Inflammatory macrophage treated with lipopolysaccharide for 4 hours (primary cell): ENCODE measurements around the gene UTP11.

Experiments used
- DNase-seq: peaks from one replicate; pipeline ENCODE4 v3.0.0-alpha.2; 2020

UTP11 gene

DNA sequence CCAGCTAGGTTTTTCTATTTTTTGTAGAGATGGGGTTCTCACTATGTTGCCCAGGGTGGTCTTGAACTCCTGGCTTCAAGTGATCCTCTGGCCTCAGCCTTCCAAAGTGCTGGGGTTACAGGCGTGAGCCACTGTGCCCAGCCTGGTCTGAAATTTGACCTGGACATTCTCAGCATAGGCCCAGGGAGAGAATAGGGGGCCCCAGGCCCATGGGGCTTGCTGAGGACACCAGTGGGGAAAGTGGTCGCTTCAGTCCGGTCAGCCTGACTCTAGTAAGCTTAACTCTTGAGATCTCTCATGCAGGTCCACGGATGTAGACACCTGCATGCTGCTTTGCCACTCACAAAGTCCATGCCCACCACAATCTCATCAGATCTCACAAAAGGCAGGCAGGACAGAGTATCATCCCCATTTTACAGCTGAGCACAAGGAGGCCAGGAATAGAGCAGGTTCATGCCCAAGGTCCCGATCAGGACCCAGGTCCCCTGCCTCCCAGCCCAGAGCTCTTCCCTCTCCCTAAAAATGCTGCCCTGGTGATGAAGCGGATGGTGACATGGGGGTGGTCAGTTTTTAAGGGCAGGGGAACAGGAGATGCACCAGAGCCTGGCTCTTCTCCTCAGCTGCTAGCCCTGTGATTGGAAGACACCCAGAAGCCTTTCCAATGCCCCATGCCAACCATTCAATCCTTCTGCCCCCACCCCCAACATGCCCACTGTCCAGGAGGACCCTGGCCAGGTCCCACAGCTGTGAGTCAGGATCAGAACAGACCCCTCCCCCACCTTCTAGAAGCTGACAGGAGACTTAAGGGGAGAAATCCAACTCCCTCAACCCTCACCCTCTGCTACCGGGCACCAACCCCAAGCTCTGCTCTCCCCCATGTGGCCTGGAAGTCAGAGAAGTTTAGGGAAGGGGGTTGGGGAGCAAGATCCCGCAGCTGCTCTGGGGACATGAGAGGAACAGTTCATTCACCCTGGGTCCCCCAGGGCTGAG is 9.0 kb upstream of the UTP11 start:
- DNase-seq, result no peak

DNA sequence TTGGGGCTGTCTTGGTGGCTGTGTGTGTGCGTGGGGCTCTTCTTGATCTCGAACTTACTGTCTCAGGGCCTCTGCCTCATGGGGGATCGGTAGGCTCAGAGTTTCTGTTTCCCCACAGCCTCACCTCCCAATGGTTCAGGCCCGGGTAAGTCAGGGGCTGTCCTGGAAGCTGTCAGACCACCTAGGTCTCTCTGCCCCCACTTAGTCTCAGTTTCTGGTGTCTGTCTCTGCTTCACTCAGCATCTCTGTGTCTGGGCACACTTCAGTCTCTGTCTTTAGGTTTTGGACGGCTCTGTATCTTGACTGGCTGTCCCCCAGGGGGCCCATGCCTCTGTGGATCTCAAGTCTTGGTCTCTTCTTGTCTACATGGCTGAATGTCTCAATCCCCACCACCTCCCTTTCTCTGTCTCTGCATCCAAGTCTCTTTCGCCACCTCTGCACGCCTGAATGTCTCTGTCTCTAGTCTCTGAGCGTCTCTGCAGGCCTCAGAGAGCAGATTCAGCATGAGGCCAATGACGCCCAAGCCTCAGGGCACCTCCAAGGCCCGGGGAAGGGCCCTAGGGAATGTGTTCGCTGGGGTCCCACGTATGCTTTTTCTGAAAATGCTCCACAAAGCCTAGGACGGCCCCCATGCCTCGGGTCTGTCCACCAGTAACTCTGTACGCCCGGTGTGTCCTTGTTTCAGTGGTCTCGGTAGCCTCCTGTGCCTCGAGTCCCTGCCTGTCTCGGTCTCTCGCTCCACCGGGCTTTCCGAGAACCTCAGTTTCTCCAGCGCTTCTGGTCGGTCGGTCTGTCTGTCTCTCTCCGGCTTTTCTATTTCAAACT is 8.0 kb upstream of the UTP11 start:
- DNase-seq, result no peak

DNA sequence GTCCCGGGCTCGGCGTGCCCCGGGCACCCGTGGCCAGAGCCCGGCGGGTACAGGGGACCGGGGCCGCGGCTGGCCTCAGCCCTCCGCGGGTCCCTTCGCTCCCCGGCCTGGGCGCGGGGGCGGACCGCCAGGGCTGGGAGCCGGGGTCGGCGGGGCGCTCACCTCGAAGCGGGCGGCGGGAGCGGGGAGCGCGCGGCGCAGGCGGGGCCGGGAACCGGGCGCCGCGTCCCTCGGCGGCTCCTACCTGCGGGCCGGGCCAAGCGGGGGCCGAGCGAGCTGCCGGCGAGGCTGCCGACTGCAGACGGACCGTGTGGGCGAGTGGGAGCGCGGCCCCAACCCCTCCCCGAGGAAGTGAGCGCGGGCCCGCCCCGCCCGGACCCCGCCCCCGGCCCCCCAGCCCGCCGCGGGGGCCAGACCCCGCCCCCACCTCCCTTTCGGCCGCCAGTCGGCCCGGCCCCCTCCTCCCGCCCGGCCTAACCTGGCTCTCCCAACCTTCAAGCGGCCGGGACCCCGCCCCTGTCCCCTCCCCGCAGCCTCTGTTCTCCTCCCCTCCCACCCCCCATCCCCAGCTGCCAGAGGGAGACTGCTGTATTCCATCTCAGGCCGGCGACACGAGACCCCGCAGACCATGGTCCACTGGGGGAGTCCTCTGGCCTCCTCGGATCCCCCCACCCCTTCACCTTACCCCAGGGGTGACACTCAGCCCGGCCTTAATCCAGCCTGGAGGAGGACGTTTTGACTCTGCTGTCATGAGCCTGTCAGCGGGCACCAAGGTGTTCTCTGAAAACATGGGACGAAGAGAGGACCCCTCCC is 7.1 kb upstream of the UTP11 start, which contains the start of gene FHL3:
Gene FHL3 (minus strand): TSS at position 320 of the 813 bp plus-strand sequence. CDS start 6,102 bp downstream, outside the sequence.
- peak; percentile 36 for DNase-seq

DNA sequence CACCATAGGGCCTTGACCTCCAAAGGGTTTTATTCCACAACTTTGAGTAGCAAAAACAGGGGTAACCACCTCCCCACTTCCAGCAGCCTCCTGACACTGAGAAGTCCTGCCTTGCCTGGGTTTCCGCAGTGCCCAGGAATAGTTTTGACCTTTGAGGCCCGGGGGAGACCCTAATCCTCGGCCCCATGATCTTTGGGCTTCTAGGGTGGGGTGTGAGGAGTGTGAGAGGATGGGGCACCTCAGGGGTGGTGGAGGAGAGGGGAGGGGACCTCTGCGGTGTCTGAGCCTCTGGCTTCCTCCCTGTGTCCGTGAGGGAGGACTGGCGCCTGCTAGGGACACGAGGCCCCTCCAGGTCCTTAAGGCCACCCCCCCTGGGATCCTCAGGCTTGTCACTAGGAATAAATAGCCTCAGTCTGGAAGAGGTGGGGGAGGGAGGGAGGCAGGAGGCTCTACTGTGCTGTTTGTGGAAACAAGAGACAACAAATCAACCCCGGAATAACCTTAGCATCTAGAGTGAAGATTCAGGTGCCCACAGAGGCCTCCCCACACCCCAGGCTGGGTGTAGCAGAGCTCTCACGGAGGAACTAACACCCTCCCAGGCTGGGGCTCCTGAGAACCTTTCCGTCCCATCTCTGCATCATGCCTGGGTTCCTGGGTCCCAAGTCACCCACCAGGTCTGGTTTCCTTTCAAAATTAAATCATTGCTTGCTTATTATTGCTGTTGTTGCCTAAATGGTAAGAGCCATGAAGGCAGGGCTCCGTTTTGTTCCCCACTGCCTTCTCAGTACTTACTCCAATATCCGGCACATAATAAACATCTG is 6.3 kb upstream of the UTP11 start:
- no peak for DNase-seq

DNA sequence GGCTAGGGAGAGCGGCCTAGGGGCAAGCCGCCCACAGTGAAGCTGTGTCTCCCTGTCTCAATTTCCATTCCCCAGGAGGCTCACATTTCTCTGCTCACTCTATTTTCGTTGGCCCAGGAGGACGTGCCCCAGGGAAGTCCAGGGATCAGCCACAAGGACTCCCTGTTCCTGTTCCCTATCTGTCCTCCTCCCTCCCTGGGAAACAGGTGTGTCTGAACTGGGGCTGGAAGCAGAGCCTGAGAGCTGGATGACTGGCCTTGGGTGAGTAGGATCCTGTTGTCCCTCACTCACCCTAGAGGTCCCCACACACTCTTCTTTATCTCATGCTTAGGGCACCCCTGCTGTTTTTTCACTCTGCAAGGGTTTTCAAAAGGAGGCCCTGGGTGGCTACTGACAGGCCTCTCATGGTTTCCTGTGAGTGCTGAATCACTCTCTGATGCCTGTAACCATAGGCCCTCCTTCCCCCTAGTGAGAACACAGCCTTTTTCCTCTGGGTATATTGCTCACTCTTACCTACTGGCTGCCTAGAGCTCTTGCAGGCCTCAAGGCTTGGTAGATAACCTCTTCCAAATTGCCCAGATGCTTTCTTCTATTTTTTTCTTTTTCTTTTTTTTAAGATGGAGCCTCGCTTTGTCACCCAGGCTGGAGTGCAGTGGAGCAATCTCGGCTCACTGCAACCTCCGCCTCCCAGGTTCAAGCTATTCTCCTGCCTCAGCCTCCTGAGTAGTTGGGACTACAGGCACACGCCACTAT is 3.3 kb upstream of the UTP11 start:
- peak; percentile 60 for DNase-seq

DNA sequence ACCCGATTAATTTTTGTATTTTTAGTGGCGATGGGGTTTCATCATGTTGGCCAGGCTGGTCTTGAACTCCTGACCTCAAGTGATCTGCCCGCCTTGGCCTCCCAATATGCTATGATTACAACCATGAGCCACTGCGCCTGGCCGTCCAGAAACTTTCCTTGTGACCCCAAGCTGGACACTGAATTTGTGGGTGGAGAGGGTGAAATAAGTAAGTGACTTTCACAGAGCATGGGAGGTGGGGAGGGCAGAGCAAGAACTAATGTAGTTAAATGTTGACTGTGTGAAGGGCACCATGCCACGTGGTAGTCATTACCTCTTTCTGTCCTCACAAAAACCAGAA is 2.7 kb upstream of the UTP11 start:
- no peak for DNase-seq

DNA sequence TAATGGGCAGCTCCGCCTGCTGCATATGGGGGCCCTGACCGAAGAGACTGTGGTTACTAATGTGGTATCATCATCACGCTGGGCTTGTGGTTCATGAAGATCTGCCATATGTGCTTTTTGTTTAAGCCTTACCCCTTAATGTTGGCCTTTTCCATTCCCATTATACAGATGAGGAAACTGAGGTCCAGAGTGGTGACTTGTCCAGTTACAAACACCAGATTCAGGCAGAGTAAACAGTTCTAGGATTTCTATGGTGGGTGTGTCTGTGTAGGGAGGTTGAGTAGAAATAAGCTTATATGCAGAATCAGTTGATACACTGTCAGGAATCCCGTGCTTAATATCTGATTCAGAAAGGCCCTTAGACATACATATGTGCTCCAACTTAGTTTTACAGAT is 691 bp downstream of the UTP11 start:
- DNase-seq, result no peak

DNA sequence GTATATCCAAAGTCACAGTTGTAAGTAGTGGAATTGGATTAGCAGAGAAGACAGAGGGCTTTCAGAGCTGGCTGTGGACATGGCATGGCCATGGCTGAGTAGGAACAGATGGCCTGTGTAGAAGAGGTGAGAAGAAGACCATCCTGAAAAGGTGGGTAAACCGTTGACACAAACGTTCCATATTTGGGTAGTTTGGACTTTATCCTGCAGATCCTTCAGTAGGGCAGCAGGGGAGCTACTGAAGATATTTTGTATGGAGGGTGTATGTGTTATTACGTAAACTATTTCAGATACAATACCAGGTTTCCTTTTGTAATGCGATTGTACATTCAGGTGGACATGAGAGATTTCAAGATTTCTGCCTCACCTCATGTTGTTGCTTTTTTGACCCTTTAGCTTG is 1.6 kb downstream of the UTP11 start:
- no peak for DNase-seq

DNA sequence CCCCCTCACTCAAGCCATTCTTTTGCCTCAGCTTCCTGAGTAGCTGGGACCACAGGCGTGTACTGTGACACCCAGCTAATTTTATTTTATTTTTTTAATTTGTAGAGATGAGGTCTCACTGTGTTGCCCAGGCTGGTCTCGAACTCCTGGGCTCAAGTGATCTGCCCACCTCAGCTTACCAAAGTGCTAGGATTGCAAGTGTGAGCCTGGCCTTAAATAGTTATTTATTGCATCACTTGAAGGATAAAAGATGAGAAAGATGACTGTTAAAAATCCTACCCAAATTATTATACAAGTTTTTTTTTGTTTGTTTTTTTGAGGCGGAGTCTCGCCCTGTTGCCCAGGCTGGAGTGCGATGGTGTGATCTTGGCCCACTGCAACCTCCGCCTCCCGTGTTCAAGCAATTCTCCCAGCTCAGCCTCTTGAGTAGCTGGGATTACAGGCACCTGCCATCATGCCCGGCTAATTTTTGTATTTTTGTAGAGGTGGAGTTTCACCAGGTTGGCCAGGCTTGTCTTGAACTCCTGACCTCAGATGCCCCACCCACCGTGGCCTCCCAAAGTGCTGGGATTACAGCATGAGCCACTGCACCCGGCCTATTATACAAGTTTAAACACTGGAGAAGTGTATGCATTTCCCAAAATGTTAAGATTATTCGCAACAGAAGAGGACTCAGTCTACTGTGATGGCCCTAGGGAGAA is 2.3 kb downstream of the UTP11 start:
- DNase-seq, result no peak

DNA sequence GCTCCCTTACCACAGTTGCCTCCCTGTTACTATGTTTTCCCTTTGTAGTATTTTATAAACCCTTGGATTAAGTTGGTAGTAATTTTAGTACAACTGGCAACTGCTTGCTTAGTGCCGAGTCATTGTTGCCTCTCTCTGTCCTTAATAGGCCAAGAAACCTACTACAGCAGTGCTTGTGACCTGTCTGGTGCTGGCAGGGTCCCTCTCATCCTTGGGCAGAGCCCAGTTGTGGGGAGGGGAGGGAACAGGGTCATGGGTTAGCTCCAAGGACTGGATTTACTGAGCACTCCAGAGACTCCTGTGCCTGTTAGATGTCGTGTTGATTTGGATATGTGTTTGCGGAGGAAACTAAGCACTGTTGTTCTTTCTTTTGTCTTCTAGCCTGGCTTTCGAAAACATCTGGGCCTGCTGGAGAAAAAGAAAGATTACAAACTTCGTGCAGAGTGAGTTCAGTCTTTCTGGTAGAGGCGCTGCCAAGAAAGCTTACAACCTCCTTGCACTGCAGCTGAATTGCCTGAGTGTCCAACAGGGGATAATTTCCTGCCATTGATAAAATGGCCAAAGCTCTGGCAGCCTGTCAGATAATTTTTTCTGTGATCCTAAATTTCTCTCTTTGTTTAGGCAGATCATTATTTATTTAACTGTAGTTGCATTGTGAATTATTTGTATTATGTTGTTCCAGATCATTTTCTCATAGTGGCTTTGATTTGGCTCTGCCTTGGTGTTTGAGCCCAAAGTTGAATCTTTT is 3.6 kb downstream of the UTP11 start:
- DNase-seq, result no peak

DNA sequence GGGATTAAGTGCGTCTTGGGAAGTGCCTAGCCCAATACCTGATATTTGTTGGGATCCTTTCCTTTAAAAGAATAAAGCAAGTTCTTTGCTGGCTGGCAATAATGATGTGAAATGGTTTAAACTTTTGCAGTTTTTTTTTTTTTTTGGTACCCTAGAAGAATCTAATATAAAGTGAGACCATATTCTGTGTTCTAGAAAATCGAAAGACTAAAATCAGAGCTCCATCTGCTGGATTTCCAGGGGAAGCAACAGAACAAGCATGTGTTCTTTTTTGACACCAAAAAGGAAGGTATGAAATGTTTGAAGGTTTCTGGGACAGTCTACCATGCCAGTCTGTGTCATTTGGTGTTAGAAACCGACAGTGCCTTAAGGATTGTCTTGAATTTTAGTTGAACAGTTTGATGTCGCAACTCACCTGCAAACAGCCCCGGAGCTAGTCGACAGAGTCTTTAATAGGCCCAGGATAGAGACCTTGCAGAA is 6.4 kb downstream of the UTP11 start:
- peak; percentile 45 for DNase-seq

DNA sequence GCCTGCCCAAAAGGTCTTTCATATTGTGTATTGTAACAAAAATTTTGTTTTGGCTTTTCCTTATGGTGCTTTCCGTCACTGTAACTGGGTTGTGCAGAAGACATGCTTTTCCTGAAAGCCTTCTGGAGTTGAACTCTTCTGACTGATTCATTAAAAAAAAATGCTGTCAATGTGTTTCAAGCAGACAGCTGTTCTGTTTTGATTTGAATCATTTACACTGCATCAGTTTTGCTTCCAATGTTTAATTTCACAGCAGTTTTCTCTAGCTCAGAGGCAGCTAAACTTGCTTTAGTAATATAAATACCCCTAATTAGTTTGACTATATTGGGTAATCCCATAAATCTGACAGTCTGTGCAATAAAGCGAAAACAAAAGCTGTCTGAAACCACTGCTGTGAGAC is 7.9 kb downstream of the UTP11 start:
- DNase-seq, result no peak

DNA sequence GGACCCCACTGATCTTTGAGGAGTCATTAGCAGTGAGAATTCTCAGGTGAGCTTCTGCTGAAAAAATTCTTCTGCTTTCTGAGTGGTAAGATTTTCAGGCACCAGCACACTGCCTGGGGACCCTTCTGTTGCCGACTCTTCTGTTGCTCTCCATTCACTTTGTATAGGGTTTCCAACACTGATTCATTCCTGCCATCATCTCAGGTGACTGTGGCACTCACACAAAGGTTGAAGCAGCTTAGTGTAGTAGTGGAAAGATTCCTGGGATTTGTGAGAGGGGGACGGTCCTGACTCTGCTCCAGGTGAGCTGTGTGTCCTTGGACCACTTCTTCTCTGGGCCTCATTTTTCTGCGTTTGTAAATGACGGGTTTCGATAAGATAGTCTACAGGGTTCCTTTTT is 9.4 kb downstream of the UTP11 start:
- no peak for DNase-seq

DNA sequence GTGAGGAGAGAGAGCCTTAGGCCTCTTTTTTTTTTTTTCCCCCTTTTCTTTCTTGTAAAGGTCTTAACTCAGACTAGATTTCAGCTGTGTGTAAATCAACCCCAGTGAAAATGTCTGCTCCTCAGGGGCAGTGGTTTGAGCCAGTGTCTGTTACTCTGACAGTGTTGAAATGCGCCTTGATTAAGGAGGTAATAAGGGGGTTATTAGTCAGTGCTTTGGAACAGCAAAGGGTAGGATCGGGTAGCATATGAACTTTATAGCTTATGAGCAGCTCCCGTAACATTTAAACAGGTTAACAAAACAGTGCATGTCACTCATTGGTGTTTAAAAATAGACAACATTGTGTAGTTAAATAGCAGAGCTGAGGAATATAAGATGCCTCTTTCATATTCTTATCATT is 10.3 kb downstream of the UTP11 start:
- DNase-seq, result no peak

DNA sequence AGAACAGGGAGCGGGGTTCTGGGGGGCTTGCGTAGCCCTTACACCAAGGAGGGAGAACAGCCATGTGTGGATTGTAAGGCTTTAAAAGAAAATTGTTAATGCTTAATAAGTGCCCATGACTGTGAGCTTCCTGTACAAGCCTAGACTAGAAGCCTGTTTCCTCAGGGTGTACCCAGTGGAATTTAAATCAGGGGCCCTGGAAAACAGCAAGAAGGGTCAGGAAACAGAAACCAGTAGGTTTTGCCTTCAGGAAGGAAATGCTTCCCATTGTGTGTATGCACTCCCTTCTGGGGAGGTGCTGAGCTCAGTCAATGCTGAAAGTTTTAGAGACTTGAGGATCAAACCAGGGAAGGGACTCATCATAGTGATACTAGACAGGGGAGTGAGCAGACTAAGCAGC is 12.7 kb downstream of the UTP11 start:
- DNase-seq, result no peak

DNA sequence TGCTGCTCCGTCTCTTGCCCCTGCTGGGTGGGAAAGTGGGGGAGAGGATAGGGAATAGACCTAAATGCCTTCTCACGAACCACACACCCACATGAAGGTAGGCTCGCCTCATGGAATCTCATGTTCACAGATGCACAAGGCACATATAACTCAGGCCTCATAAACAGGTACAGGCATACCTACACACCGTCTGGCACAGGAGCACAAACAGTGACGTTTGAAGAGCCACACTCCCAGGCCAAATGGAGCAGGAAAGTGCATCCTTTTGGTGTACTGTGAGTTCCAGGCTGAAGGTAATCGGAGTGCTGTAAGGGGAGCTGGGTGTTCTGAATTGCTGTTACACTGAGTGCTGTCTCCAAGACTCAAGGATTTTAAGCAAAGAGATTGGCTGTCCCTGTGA is 13.1 kb downstream of the UTP11 start:
- DNase-seq, result no peak

DNA sequence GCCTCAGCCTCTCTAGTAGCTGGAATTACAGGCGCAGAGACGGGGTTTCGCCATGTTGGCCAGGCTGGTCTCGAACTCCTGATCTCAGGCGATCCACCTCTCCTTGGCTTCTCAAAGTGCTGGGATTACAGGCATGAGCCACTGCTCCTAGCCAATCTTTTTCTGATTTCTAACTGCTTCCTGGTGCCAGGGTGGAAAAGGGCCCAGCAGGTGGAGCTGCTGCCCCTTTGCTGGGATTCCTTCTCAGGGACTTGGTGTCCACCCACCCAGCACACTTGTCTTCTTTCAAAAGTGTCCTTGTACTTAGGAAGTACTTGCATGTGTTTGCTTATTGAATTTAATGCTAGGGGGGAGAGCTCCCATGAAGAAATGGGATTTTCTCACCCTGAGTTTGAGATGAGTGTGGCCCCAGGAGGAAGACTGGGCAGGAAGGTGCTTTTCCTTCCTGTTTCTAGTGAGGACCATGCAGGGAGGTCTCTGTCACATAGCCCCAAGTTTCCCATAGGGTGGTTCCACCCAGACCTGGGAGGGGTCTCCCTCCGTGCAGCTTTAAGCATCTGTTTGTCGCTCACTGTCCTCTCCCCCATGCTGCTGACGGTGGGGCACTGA is 14.2 kb downstream of the UTP11 start:
- DNase-seq, result peak; percentile 43

DNA sequence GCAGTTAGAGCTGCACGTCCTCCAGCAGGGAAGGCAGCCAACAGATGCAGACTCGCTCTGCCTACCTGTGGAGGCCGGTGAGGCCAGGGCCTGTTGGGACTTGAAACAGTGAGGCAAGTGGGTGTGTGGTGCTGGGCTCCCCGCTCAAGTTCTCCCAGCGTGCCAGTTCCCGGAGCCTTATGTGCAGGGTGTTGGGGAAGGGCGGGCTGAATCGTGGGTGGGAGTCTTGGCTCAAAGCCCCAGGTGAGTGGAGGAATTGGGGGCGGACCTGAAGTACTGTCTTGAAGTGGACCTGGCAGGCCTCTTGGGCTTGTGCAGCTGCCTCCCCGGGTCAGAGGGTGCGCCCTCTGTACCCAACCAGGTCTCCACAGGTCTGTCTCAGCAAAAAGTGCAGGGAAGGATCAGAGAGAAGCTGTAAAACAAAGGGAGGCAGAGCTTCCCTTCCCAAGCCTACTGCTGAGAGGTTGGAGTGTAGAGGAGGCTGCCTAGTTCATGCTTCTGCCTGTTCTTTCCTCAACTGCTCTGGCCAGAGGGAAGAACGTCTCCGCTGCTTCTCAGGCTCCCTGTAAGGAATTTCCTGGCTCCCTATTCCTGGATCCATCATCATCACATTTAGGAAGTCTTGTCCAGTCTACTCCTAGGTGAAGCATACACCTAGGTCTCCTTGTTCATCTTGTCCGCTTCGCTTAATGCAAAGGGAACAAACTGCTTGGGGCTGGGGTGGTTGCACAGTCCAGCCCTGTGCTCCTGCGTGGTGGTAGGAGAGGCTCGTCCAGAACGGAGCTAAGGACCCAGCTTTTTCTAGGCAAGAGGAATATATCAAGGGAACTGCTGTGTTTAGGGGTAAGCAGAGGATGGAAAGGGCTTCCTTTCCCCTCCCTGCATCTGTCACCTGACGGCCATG is 14.9 kb downstream of the UTP11 start:
- DNase-seq, result no peak
